ENCODE results near the gene FBXL15. TPM values are rescaled to one million over a fixed set of nuclear protein-coding genes. Genes with fewer than 3 reads are reported as not detected.

The FBXL15 gene
- total and polyA plus RNA-seq, 2 of the 4 experiments (the other 2 are of a cell fraction) = 3.0 to 8.4 TPM

- TF ChIP-seq CTCF (conservative IDR thresholded peaks at IDR 0.05; ENCODE audit: low read depth, low read length) (0 out of 2 replicates have a peak, but pooled peaks have one; percentile 5), SMC3 (IDR thresholded peaks at IDR 0.05; ENCODE audit: low read depth, low read length) (no peak), RFX5 (IDR thresholded peaks at IDR 0.05; ENCODE audit: low read depth, low read length) (peak; percentile 30; the same call in 1 of the 2 replicates)
Measured at GRCh38 chr10:102432162-102432950, 11.7 kb downstream of the FBXL15 start, which contains the start of gene CUEDC2 (continued).
